ENCODE data around the gene SLC16A3.
A peak's percentile ranks its signal among the peaks of the same experiment; 100 is the strongest.

SLC16A3 gene

GRCh38 chr17:82275326-82275725 is 46.5 kb downstream of the SLC16A3 start:
- DNase-seq (ENCODE audit: low read depth in 1 of 2, low spot score in 1 of 2), result no peak
- Histone ChIP-seq H3K27me3 (ENCODE audit: insufficient read depth, poor library complexity, severe bottlenecking) (no peaks in the 10 kb centered on the region), H3K4me3 (replicated peaks; ENCODE audit: insufficient read depth, low read length) (no peak overlapping the region), H3K27ac (replicated peaks) (no peak overlapping the region)
- TF ChIP-seq REST (IDR thresholded peaks at IDR 0.05; ENCODE audit: insufficient replicate concordance, low read depth) (no peak), POLR2AphosphoS5 (IDR thresholded peaks at IDR 0.05; ENCODE audit: low read depth) (no peak), GABPA (IDR thresholded peaks at IDR 0.05; ENCODE audit: low read depth) (no peak), SPI1 (IDR thresholded peaks at IDR 0.05; ENCODE audit: borderline replicate concordance, low read depth) (no peak)
- TF ChIP-seq, protein P1, sequence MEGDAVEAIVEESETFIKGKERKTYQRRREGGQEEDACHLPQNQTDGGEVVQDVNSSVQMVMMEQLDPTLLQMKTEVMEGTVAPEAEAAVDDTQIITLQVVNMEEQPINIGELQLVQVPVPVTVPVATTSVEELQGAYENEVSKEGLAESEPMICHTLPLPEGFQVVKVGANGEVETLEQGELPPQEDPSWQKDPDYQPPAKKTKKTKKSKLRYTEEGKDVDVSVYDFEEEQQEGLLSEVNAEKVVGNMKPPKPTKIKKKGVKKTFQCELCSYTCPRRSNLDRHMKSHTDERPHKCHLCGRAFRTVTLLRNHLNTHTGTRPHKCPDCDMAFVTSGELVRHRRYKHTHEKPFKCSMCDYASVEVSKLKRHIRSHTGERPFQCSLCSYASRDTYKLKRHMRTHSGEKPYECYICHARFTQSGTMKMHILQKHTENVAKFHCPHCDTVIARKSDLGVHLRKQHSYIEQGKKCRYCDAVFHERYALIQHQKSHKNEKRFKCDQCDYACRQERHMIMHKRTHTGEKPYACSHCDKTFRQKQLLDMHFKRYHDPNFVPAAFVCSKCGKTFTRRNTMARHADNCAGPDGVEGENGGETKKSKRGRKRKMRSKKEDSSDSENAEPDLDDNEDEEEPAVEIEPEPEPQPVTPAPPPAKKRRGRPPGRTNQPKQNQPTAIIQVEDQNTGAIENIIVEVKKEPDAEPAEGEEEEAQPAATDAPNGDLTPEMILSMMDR (IDR thresholded peaks at IDR 0.05; ENCODE audit: insufficient read depth, low read length), result no peak

- Histone ChIP-seq H3K4me3 (replicated peaks; ENCODE audit: insufficient read depth, low read length) (no peak overlapping the region), H3K27me3 (ENCODE audit: insufficient read depth, poor library complexity, severe bottlenecking) (no peaks in the 10 kb centered on the region), H3K27ac (replicated peaks) (no peak overlapping the region)
- TF ChIP-seq, protein P1 (IDR thresholded peaks at IDR 0.05; ENCODE audit: insufficient read depth, low read length), result no peak
- no peak for TF ChIP-seq GABPA (IDR thresholded peaks at IDR 0.05; ENCODE audit: low read depth)
- no peak for TF ChIP-seq POLR2AphosphoS5 (IDR thresholded peaks at IDR 0.05; ENCODE audit: low read depth)
- no peak for DNase-seq (ENCODE audit: low read depth in 1 of 2, low spot score in 1 of 2)
These were observed 48.1 kb downstream of the SLC16A3 start for GRCh38 chr17:82276938-82277337.

- no peaks in the 10 kb centered on the region for H3K27me3 ChIP-seq (ENCODE audit: insufficient read depth, poor library complexity, severe bottlenecking)
- no peak overlapping the region for H3K27ac ChIP-seq (replicated peaks)
- no peak overlapping the region for H3K4me3 ChIP-seq (replicated peaks; ENCODE audit: insufficient read depth, low read length)
- no peak for TF ChIP-seq POLR2AphosphoS5 (IDR thresholded peaks at IDR 0.05; ENCODE audit: low read depth)
- no peak for TF ChIP-seq SPI1 (IDR thresholded peaks at IDR 0.05; ENCODE audit: borderline replicate concordance, low read depth)
- TF ChIP-seq REST (IDR thresholded peaks at IDR 0.05; ENCODE audit: insufficient replicate concordance, low read depth), result no peak
- no peak for TF ChIP-seq GABPA (IDR thresholded peaks at IDR 0.05; ENCODE audit: low read depth)
- TF ChIP-seq, protein P1 (IDR thresholded peaks at IDR 0.05; ENCODE audit: insufficient read depth, low read length), result no peak
- no peak for DNase-seq (ENCODE audit: low read depth in 1 of 2, low spot score in 1 of 2)
These were observed 49.0 kb downstream of the SLC16A3 start for GRCh38 chr17:82277851-82278250.

- Histone ChIP-seq H3K4me3 (replicated peaks; ENCODE audit: insufficient read depth, low read length) (no peak overlapping the region), H3K27ac (replicated peaks) (peak overlapping the region; percentile 81; the same call in 1 of the 2 replicates), H3K27me3 (ENCODE audit: insufficient read depth, poor library complexity, severe bottlenecking) (no peaks in the 10 kb centered on the region)
- DNase-seq (ENCODE audit: low read depth in 1 of 2, low spot score in 1 of 2), result no peak
- TF ChIP-seq SPI1 (IDR thresholded peaks at IDR 0.05; ENCODE audit: borderline replicate concordance, low read depth) (no peak), REST (IDR thresholded peaks at IDR 0.05; ENCODE audit: insufficient replicate concordance, low read depth) (no peak), GABPA (IDR thresholded peaks at IDR 0.05; ENCODE audit: low read depth) (no peak), POLR2AphosphoS5 (IDR thresholded peaks at IDR 0.05; ENCODE audit: low read depth) (no peak)
- TF ChIP-seq, protein P1 (IDR thresholded peaks at IDR 0.05; ENCODE audit: insufficient read depth, low read length), result no peak
These were observed 49.5 kb downstream of the SLC16A3 start for GRCh38 chr17:82278308-82278707.

Data from HL-60 (cell line).